Measurements from ENCODE around the gene SRBD1.

The SRBD1 gene

DNA sequence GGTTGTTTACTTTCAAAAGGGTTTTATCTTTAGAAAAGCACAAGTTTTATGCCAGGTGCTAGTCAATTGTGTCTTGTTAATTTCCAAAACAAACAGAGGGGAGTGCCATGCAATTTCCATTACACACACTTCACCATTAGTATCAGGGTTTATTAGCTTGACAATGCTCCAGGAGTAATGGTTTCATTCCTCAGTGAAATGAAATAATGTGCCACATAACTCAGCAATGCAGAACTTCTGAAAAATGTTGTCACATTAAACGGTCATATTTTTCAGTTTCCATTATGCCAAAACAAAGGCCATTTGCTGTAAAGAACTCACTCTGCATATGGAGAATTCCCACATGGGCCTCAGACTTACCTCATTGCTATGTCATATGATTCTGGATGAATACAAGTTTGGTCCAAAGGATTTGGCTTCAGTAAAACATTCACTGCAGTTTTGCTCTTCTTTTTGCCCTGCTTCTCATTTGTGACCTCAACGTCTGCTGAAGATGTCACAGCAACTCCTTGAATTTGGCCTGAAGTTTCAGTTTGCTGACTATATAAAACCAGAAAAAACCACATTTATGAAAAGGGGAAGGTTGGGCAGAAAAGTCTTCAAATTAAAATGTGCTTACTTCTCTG lies 198.2 kb downstream of the SRBD1 start:
- no peak for DNase-seq

GRCh38 chr2:45409677-45410076 lies 201.4 kb downstream of the SRBD1 start:
- no peak for DNase-seq

GRCh38 chr2:45406621-45407020 lies 204.4 kb downstream of the SRBD1 start:
- no peak for DNase-seq

GRCh38 chr2:45404807-45405297 lies 206.2 kb downstream of the SRBD1 start:
- DNase-seq, result no peak

DNA sequence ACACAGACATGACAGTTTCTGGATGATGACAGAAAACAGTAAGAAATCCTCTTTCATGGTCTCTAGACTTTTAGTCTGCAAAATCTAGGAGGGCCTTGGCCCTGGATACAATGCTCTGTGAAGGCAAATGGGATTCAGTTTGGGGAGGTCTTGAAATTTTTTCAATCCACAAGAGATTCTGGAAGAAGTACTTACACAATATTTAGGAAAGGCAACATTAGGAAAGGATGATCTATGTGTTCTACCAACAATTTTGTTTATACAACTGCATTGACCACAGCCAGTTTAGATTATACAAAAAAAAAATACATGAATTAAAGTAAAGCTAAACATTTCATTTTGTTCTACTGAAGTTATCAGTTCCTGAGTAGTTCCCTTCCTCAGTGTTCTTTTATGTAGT lies 208.0 kb downstream of the SRBD1 start:
- no peak for DNase-seq

- DNase-seq, result no peak
Observed at GRCh38 chr2:45401431-45401922, 209.6 kb downstream of the SRBD1 start.

- no peak for DNase-seq
Observed at GRCh38 chr2:45399040-45399784, 211.9 kb downstream of the SRBD1 start.

GRCh38 chr2:45397292-45397691 lies 213.8 kb downstream of the SRBD1 start:
- DNase-seq, result no peak

- no peak for DNase-seq
Observed at GRCh38 chr2:45396671-45397070, 214.4 kb downstream of the SRBD1 start.

GRCh38 chr2:45394842-45395241 lies 216.2 kb downstream of the SRBD1 start:
- DNase-seq, result no peak

DNA sequence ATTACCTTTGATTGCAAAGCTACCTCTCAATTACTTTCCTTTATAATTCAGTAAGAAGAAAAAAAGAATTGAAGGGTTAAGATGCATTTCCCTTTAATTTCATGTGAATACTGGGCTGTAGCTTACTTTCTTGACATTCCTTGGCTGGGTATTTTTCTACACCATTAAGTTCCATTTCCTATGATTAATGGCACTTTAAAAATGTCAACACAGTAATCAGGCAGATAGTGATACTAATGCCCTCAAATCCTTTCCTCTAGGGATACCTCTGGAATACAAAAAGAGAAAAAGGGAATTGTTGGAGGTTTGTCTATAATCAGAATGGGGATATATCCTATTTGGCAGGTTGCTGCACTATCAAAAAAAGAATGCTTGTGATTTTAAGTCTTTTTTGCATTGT lies 216.9 kb downstream of the SRBD1 start:
- DNase-seq, result no peak

DNA sequence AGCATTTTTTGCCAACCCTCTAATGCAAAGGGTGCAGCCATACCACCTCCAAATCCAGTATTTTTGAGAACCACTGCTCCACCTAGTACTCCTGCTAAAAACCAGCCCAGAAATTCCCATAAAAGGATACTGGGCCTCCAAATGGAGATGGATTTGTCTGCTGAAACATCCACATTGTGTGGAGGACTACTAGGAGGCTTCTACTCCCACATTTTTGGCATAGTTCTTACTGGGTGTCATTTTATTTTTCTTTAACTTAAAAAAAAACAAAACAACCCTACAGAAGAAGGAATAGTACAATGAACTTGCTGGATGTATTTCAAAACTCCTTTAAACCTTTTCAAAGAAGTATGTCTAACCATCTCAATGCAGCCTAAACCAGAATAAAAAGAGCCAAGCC lies 219.2 kb downstream of the SRBD1 start:
- DNase-seq, result no peak

- DNase-seq, result no peak
Observed at GRCh38 chr2:45390861-45391260, 220.2 kb downstream of the SRBD1 start.

GRCh38 chr2:45390441-45390840 lies 220.6 kb downstream of the SRBD1 start:
- no peak for DNase-seq

DNA sequence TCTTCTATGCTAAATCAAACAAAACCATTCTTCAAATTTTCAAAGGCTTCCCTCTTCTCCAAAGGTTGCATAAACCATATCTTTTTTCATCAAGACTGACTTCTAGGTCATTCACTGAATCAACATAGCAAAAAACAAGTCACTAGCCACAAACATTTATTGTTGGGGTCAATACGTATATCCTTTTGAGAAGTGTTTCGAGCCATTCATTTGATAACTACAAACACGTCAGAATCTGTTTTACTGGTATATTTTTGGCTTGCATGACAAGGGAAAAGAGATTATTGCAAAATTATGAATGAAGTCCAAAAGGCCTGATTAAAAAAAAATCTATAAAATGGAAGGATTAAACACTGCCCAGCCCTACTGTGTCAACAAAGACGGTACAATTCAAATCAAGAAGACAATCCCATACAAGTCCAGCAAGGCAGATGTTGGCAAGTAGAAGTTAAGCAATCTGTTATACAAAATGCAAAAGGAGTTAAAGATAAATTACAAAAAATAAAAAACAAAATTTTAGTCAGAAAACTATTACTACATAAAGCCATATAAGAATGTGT lies 222.4 kb downstream of the SRBD1 start:
- DNase-seq, result no peak

DNA sequence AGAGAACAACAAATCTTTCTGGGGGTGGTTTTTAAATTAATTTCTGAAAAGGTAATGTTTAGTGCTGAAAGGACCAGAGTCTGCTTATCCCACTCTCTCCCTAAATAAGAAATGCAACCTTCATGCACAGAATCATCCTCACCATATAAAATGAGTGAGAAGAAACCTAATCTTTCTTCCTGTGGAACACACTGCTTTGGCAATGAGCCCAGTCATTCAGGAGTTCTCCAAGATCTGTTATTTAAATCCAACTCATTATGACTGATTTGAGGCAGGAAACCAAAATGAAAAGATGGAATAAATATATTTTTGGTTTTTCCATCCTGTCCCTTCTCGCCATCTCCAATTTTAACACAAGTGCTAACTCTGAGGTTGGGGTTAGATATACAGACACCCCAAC lies 228.3 kb downstream of the SRBD1 start:
- no peak for DNase-seq

- DNase-seq, result peak in 1 of 2 experiments; percentile 10
Observed at GRCh38 chr2:45380131-45380836, 230.8 kb downstream of the SRBD1 start.

DNA sequence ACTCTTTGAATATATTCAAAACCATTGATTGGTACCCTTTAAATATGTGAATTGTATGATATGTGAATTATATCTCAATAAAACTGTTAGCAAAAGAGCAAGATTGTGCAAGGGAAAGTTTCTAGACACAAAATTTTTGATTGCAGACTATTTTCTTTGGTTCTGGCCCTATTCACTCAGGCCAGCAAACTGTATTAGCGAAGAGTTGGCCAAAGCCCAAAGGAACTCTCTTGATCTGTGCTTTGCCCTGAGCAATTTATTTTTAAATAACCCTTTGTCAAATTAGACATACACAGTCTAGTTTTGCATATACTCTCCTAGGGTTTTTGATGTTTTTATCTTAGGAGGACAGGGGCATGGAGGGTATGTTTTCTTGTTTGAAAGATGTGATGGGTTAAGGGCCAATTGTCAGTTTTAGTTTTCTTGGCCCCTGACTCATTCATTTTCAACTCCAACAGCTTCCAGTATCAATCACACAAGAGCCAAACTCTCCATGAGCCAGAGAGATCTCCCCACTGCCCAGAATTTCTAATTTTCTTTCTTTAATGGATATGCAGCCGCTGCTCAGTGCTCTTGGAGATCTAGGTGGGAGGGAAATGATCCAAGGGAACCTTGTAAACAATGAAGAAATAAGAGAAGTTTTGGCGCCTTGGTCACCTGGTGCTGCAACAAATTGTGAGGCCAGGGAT lies 231.5 kb downstream of the SRBD1 start:
- no peak for DNase-seq

- no peak for DNase-seq
Observed at GRCh38 chr2:45373534-45373933, 237.5 kb downstream of the SRBD1 start.

GRCh38 chr2:45370369-45370768 lies 240.7 kb downstream of the SRBD1 start:
- DNase-seq, result no peak

DNA sequence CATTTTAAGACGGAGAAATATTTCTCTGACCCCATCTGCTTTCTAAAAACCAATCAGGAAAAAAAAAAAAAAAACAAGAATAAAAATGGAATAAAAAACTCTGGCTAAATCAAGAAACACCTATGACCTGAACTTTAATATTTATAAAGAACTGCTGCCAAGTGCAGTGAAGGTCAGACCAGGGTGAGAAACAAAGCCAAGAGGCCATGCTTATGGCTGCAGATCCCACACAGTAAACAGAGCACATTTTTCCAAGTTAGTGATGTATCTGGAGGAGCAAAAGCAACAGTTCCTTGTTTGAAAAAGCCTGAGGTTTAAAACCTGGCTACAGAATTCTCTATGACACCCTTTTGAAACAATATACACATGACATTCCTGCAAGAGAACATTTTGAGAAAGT lies 242.3 kb downstream of the SRBD1 start:
- DNase-seq, result no peak

GRCh38 chr2:45361666-45362065 lies 249.4 kb downstream of the SRBD1 start:
- no peak for DNase-seq

- DNase-seq, result no peak
Observed at GRCh38 chr2:45354776-45355175, 256.3 kb downstream of the SRBD1 start.

All from SW 1271 (cell line).